ENCODE data around the gene IQCN.

DNA sequence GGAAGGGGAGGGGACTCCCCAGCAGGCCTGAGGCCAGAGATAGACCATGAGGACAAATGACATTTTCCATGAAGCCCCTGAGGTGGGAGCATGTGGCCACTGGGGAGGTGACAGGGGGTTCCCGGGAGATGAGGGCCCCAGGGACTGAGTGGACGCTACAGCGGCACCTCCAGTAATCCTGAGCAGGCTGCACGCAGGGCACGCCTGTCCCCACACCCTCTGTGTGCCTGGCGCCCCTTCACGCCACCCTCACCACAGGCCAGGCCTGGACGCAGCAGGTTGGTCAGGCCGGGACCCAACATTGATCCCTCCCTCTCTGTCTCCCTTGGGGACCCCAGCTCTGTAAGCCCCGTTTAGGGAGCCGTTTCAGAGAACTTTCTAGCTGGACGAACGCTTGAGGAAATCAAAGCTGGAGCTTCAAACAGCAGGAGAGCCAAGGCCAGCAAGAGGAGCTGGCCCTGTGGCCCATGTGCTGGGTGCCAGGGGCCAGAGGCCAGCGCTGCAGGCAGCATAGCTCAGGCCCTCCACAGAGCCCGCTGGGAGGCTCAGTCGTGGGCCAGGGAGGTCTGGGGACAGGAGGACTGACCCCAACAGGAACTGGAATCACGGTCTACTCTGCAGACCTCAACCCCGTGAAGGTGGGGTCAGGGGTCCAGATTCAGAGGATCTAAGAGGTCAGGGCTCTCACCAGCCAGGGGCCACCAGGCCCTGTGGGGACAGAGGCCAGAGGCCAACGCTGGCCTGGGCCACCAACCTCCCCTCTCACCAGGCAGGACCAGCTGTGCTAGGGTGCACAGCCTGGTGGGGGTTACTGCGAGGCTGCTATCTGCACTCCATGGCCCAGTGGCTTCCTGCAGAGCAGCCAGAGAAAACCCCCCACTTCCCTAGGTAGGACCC is 34.0 kb upstream of the IQCN start:
- no peak for TF ChIP-seq ZNF274 (IDR thresholded peaks at IDR 0.05; ENCODE audit: low read depth, low read length)
- TF ChIP-seq SUZ12 (IDR thresholded peaks at IDR 0.05; ENCODE audit: extremely low read depth, insufficient read depth, insufficient read length): no peak

Data from NT2/D1 (cell line).